Right hindlimb (tissue), 1 donor: ENCODE data around the gene RAB11FIP3.
"Not testable (repeated sequence)": the region's sequence is repeated elsewhere in the genome, so short reads cannot be mapped to it uniquely, and the experiment has no call there.

Experiments used
- DNase-seq: peaks from one replicate; pipeline ENCODE4 v3.0.0-alpha.2; 2018

Gene RAB11FIP3

GRCh38 chr16:396199-396598 lies 29.2 kb upstream of the RAB11FIP3 start:
- DNase-seq = no peak

GRCh38 chr16:396605-397004 lies 28.8 kb upstream of the RAB11FIP3 start:
- no peak for DNase-seq

GRCh38 chr16:397135-397661 lies 28.3 kb upstream of the RAB11FIP3 start, which contains the start of gene NME4:
Gene NME4 (plus strand): TSS chr16:397199. CDS start chr16:397223, 24 bp downstream.
- no peak for DNase-seq

GRCh38 chr16:397736-398332 lies 27.6 kb upstream of the RAB11FIP3 start:
- peak; percentile 78 for DNase-seq

- DNase-seq = no peak
Measured at GRCh38 chr16:398561-399339, 26.7 kb upstream of the RAB11FIP3 start.

- DNase-seq = no peak
Measured at GRCh38 chr16:399340-400019, 26.0 kb upstream of the RAB11FIP3 start.

GRCh38 chr16:400061-400591 lies 25.3 kb upstream of the RAB11FIP3 start:
- DNase-seq = no peak

GRCh38 chr16:401468-402348 lies 23.7 kb upstream of the RAB11FIP3 start, which contains the start of gene DECR2:
Gene DECR2 (plus strand): TSS chr16:401885. CDS start chr16:401964, 79 bp downstream.
- peak; percentile 98 for DNase-seq

GRCh38 chr16:404971-405486 lies 20.4 kb upstream of the RAB11FIP3 start:
- DNase-seq = no peak

- no peak for DNase-seq
Measured at GRCh38 chr16:405548-406506, 19.6 kb upstream of the RAB11FIP3 start.

- no peak for DNase-seq
Measured at GRCh38 chr16:407253-407652, 18.2 kb upstream of the RAB11FIP3 start.

GRCh38 chr16:410516-411178 lies 14.8 kb upstream of the RAB11FIP3 start:
- DNase-seq = no peak

GRCh38 chr16:411576-412265 lies 13.7 kb upstream of the RAB11FIP3 start:
- no peak for DNase-seq

- DNase-seq = no peak
Measured at GRCh38 chr16:414395-415169, 10.9 kb upstream of the RAB11FIP3 start.

GRCh38 chr16:415170-415498 lies 10.3 kb upstream of the RAB11FIP3 start:
- not testable (repeated sequence) for DNase-seq

GRCh38 chr16:422179-422578 lies 3.3 kb upstream of the RAB11FIP3 start:
- not testable (repeated sequence) for DNase-seq

- no peak for DNase-seq
Measured at GRCh38 chr16:424033-424622, 1.3 kb upstream of the RAB11FIP3 start.

GRCh38 chr16:424623-425081 lies 797 bp upstream of the RAB11FIP3 start:
- no peak for DNase-seq
